Measurements from ENCODE around the gene VWA5B2.

The VWA5B2 gene

DNA sequence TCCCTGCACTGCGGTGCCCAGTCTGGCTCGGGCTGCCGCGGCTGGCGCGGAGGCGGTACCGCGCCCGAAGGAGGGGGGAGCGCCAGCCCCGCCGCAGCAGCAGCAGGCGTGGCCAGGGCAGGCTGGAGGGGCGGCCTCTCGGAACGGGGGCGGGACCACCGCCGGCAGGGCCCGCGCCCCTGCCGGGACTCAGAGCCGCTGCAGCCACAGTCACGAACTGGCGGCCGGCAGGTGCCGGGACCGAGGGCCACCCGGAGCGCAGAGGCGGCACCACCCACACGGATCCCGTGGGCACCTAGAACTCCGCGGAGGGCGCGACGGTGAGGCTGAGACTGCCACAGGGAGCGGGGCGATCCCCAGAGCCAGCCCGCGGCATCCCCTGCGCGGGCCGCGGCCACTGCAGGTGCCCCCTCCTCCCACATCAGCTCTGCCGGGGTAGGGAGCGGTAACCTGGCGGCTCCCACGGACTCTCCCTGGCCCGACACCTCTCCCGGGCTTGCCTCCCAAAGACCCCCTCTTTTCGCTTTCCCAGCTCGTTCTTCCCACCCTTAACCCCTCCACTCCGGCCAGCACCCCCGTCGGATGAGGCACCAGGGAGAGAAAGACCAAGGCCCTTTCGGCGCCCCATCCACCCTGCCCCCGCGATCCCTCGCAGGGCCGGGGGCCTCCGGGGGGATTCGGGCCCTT is at the start of gene VWA5B2:
VWA5B2 (plus strand) TSS at position 192 of the 687 bp plus-strand sequence. CDS start 944 bp downstream, outside the sequence.
- peak in 1 of 2 experiments; percentile 67 for DNase-seq

DNA sequence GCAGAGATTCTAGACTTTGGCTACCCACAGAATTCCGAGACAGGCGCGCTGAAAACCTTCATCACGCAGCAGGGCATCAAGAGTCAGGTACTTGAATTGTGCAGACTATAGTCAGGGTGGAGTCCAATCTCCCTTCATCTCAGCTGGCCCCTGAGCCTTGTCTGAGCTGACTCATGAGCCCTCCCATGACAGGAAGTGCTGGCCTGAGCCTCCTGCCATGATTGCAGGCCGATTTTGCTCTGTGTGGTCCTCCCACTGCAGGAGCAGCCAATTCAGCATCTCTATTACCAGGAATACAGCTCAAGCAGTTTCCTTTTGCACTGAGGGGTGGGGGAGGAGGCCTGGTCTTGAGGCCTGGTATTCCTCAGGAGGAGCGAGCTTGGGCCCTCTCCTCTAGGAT is 49.2 kb upstream of the VWA5B2 start:
- DNase-seq: no peak

GRCh38 chr3:184181596-184181995 is 47.8 kb upstream of the VWA5B2 start:
- no peak for DNase-seq

DNA sequence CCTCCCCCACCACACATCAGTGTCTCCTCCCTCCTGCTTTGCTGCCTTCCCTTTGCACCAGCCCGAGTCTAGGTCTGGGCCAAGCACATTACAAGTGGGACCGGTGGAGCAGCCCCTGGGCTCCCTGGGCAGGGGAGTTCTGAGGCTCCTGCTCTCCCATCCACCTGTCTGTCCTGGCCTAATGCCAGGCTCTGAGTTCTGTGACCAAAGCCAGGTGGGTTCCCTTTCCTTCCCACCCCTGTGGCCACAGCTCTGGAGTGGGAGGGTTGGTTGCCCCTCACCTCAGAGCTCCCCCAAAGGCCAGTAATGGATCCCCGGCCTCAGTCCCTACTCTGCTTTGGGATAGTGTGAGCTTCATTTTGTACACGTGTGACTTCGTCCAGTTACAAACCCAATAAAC is 45.7 kb upstream of the VWA5B2 start:
- DNase-seq: no peak

DNA sequence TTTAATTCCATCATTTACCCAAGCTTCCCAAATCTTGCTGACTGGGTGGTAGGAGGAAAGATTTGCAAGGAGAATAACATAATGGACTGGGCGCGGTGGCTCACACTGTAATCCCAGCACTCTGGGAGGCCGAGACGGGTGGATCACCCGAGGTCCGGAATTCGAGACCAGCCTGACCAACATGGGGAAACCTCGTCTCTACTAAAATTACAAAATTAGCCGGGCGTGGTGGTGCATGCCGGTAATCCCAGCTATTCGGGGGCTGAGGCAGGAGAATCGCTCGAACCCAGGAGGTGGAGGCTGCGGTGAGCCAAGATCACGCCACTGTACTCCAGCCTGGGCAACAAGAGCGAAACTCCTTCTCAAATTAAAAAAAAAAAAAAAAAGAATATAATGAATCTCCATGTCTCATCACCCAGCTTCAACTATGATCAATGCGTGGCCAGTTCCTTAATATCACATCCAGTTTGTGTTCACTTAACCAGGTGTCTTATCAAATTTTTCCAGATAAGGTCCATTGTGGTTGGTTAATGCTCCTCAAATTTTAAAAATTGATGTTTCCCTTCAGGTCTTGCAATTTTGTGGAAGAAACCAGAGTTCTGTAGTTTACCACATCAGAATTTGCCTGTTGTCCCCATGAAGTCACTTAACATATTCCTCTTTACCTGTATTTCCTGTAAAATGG is 44.7 kb upstream of the VWA5B2 start:
- DNase-seq: no peak

GRCh38 chr3:184185461-184186183 is 43.8 kb upstream of the VWA5B2 start:
- peak; percentile 94 to 98 for DNase-seq

- no peak for DNase-seq
Measured at GRCh38 chr3:184186184-184186901, 43.0 kb upstream of the VWA5B2 start, which contains the start of gene ABCF3. Gene ABCF3 (plus strand): TSS chr3:184186199. CDS start chr3:184186208, 9 bp downstream.

GRCh38 chr3:184186902-184187207 is 42.5 kb upstream of the VWA5B2 start:
- no peak for DNase-seq

GRCh38 chr3:184188080-184188479 is 41.3 kb upstream of the VWA5B2 start:
- no peak for DNase-seq

DNA sequence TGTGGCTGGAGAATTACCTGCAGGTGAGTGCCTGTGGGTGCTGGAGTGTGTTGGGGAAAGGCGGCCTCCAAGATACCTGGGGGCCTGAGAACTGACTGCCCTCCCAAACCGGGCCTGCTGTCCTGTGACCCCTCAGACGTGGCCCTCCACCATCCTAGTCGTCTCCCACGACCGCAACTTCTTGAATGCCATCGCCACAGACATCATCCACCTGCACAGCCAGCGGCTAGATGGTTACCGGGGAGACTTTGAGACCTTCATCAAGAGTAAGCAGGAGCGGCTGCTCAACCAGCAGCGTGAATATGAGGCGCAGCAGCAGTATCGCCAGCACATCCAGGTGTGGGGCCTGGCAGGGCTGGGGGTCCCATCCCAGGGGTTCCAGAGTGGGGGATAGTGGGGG is 40.0 kb upstream of the VWA5B2 start:
- no peak for DNase-seq

GRCh38 chr3:184192889-184193288 is 36.5 kb upstream of the VWA5B2 start:
- no peak for DNase-seq

DNA sequence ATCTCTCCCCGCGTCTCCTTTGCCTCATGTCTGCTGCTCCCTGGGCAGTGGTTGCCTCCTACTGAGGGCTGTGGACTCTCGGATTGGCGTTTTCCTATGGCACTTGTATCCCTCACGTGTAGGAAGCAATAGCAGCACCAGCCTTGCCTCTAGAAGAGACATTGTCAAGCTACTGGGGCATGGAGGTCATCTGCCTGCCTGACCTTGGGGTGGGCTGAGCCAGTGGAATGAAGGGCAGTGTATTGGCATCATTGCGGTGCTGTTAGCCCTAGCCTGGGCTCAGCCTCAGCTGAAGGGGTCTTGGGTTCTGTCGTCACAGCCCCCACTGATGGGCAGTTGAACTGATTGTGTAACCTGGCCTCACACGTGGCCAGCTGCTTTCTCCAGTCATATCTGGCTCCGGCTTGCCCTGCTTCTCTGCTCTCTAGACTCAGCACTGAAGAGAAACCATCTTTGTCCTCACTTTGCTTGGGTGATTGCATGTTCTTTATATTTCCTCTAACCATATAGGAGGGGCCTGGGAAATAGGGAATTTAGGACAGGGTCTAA is 35.3 kb upstream of the VWA5B2 start:
- DNase-seq: no peak

GRCh38 chr3:184196536-184196935 is 32.8 kb upstream of the VWA5B2 start:
- no peak for DNase-seq

- no peak for DNase-seq
Measured at GRCh38 chr3:184198509-184198908, 30.9 kb upstream of the VWA5B2 start.

DNA sequence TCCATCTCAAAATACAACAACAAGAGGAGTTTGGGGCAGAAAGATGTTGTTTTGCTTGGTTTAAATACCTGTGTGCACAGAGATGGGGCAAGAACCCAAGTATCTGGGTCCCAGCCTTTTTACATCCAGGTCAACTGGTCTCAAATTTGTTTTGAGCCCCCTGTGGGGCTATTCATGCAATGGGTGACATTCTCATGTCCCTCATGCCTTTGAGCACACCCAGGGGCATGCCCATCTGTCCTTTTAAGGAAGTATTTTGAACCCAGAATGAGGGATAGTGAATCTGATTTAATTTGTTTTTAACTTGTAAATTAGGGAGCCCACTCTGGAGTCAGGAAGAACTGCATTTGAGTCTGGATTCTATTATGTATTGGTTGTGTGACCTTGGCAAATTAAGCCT is 28.6 kb upstream of the VWA5B2 start:
- no peak for DNase-seq

DNA sequence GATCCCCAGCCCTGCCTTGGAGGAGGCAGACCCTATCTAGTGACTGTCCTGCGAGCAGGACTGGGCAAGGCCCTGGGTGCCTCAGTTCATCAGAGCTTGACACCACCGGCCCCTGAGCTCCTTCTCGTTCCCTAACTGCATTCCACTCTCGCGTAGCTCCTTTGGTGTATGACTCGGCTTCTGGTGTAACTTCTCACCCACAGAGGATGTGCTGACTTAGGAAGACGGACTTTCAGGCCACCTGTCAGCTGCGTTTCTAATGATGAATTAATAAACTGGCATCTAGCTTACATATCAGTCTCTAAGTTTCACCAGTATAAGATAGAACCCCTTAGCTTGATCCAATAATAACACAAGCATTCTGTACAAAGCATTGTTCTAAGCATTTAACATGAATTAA is 25.9 kb upstream of the VWA5B2 start:
- no peak for DNase-seq

GRCh38 chr3:184209146-184209923 is 20.1 kb upstream of the VWA5B2 start:
- no peak for DNase-seq

DNA sequence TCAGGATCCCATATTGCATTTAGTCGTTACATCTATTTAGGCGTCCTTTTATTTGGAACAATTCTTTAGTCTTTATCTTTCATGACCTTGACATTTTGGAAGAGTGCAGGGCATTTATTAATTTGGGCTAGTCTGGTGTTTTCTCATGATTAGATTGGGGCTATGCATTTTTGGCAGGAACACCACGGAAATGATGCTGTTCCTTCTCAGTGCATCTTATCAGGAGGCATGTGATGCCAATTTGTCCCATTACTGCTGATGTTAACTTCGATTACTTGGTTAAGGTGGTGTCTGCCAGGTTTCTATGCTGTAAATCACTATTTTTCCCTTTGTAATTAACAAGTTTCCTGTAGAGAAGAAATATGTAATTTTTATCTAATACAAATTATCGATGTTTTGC is 18.1 kb upstream of the VWA5B2 start:
- DNase-seq: no peak

DNA sequence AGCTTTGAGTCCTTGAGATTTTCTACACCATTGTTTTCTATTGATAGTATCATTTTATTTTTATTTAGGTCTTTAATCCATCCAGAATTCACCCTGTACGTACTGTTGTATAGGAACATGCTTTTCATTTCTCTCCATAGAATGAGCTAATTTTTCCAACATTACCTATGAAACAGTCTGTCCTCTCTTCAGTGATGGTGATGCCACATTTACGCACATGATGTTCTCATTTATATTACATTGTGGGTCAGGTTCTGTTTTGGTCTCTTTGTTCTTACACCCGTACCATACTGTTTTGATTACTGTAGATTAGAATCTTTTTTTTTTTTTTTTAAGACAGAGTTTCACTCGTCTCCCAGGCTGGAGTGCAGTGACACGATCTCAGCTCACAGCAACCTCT is 17.7 kb upstream of the VWA5B2 start:
- no peak for DNase-seq

- DNase-seq: no peak
Measured at GRCh38 chr3:184218814-184219213, 10.6 kb upstream of the VWA5B2 start.

DNA sequence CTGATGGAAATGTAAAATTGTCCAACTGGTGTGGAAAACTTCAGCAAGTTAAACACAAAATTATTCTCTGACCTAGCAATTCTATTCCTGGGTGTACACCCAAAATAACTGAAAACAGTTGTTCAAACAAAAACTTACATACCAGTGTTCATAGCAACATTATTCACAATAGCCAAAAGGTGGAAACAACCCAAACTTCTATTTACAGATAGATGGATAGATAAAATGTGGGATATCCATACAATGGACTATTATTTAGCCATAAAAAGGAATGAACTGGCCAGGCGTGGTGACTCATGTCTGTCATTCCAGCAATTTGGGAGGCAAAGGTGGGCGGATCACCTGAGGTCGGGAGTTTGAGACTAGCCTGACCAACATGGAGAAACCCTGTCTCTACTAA is 6.9 kb upstream of the VWA5B2 start:
- DNase-seq: no peak

GRCh38 chr3:184223946-184224345 is 5.4 kb upstream of the VWA5B2 start:
- DNase-seq: no peak

All from SW 1271 (cell line).